NK-92 (cell line): ENCODE data around the gene CNTNAP2.

Experiments
- DNase-seq: peaks from one replicate; lab custom pipeline; 2025; ENCODE audit not compliant: unreplicated experiment; lab: John Stamatoyannopoulos, UW

Gene CNTNAP2

GRCh38 chr7:146554556-146554955 lies 438.0 kb downstream of the CNTNAP2 start:
- DNase-seq, result no peak

GRCh38 chr7:146557971-146558469 lies 441.4 kb downstream of the CNTNAP2 start:
- no peak for DNase-seq

GRCh38 chr7:146565872-146566271 lies 449.3 kb downstream of the CNTNAP2 start:
- no peak for DNase-seq

- no peak for DNase-seq
Observed at GRCh38 chr7:146575903-146576302, 459.3 kb downstream of the CNTNAP2 start.

- no peak for DNase-seq
Observed at GRCh38 chr7:146591976-146592375, 475.4 kb downstream of the CNTNAP2 start.

- no peak for DNase-seq
Observed at GRCh38 chr7:146606628-146607027, 490.0 kb downstream of the CNTNAP2 start.

- DNase-seq, result no peak
Observed at GRCh38 chr7:146619641-146620040, 503.0 kb downstream of the CNTNAP2 start.

- no peak for DNase-seq
Observed at GRCh38 chr7:146626912-146627311, 510.3 kb downstream of the CNTNAP2 start.

- DNase-seq, result no peak
Observed at GRCh38 chr7:146635205-146636032, 518.8 kb downstream of the CNTNAP2 start.

GRCh38 chr7:146636033-146636356 lies 519.4 kb downstream of the CNTNAP2 start:
- no peak for DNase-seq

GRCh38 chr7:146636581-146636980 lies 520.0 kb downstream of the CNTNAP2 start:
- no peak for DNase-seq

GRCh38 chr7:146639291-146639690 lies 522.7 kb downstream of the CNTNAP2 start:
- DNase-seq, result no peak

GRCh38 chr7:146641491-146641890 lies 524.9 kb downstream of the CNTNAP2 start:
- DNase-seq, result no peak

- no peak for DNase-seq
Observed at GRCh38 chr7:146645383-146645976, 528.9 kb downstream of the CNTNAP2 start.

GRCh38 chr7:146647445-146647844 lies 530.8 kb downstream of the CNTNAP2 start:
- DNase-seq, result no peak

- DNase-seq, result no peak
Observed at GRCh38 chr7:146652176-146652575, 535.6 kb downstream of the CNTNAP2 start.

- no peak for DNase-seq
Observed at GRCh38 chr7:146654048-146654447, 537.4 kb downstream of the CNTNAP2 start.

GRCh38 chr7:146655928-146656797 lies 539.6 kb downstream of the CNTNAP2 start:
- DNase-seq, result no peak

- no peak for DNase-seq
Observed at GRCh38 chr7:146656988-146657387, 540.4 kb downstream of the CNTNAP2 start.

GRCh38 chr7:146658604-146659003 lies 542.0 kb downstream of the CNTNAP2 start:
- no peak for DNase-seq

- DNase-seq, result no peak
Observed at GRCh38 chr7:146659732-146660131, 543.1 kb downstream of the CNTNAP2 start.

GRCh38 chr7:146660839-146661238 lies 544.2 kb downstream of the CNTNAP2 start:
- DNase-seq, result no peak
